GM08714 (cell line): Measurements from ENCODE around the gene FCRL5.
"Not testable (repeated sequence)": the region's sequence is repeated elsewhere in the genome, so short reads cannot be mapped to it uniquely, and the experiment has no call there.

ENCODE experiments used
- H3K4me3 ChIP-seq: fragments of 200-500 bp; sonication (Bioruptor generic); 2 replicates; pipeline ENCODE4 v1.5.1; 2014; ENCODE audit warnings: mild to moderate bottlenecking, low read length, inconsistent platforms
- ZNF274 ChIP-seq: IDR thresholded peaks from 2 replicates; pipeline ENCODE4 v1.6.1; 2012; ENCODE audit warnings: mild to moderate bottlenecking, low read depth, low read length

FCRL5 gene

DNA sequence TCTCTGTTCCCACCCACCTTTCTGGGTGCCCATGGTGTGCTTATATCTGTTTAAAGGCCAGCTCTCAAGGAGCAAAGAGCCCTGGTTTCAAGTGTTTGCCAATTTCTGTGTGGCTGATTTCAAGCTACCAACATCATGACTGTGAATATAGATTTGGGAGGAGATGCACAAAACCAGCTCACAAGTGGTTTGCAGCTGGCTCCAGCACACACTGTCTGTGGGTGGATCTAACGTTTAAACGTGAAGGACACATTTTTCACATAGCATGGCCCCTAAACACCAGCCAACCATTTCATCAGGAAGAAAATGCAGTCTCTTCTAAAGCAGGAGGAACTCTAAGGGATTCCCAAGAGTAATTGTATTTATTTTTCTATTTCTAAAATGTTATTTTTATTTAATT is 65.2 kb downstream of the FCRL5 start:
- no peak overlapping the region for H3K4me3 ChIP-seq
- no peak for TF ChIP-seq ZNF274

DNA sequence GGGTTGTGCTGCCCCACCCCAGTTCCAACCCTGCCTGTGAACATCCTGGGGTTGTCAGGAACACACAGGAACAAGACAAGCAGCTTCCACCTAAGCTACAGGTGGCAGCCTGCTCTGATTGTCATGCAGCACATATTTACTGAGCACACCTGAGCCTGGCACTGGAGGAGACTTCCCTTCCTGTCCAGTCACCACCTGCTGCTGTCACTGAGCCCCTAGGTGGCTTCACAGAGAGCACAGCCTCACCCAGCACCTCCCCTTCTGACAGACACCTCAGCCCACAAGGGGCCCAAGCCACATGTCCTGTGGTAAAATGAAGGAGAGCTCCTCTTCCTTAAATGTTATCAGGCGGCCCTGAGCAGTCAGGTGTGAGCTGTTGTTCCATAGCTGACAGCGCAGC is 65.9 kb downstream of the FCRL5 start:
- H3K4me3 ChIP-seq, result not testable (repeated sequence)

- TF ChIP-seq ZNF274, result no peak
- no peak overlapping the region for H3K4me3 ChIP-seq
Measured at GRCh38 chr1:157485793-157486192, 66.5 kb downstream of the FCRL5 start.

DNA sequence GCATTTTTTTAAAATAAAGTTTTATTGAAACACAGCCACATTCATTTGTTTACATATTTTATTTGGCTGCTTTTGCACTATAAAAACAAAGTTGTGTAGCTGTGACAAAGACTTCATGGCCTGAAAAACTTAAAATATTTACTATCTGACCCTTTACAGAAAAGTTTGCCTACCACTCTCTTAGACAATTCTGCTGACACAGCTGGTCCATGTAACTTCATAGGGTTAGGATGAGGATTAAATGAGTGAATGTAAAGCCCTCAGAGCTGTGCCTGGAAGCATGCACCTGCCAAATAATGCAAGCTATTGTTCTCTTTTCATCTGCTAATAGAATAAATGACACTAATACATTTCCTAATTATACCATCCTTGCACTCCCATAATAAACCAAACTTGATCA is 67.7 kb downstream of the FCRL5 start:
- no peak for TF ChIP-seq ZNF274
- H3K4me3 ChIP-seq, result no peak overlapping the region

- TF ChIP-seq ZNF274, result no peak
- no peak overlapping the region for H3K4me3 ChIP-seq
Measured at GRCh38 chr1:157483635-157484034, 68.7 kb downstream of the FCRL5 start.

GRCh38 chr1:157482717-157483116 is 69.6 kb downstream of the FCRL5 start:
- TF ChIP-seq ZNF274, result no peak

DNA sequence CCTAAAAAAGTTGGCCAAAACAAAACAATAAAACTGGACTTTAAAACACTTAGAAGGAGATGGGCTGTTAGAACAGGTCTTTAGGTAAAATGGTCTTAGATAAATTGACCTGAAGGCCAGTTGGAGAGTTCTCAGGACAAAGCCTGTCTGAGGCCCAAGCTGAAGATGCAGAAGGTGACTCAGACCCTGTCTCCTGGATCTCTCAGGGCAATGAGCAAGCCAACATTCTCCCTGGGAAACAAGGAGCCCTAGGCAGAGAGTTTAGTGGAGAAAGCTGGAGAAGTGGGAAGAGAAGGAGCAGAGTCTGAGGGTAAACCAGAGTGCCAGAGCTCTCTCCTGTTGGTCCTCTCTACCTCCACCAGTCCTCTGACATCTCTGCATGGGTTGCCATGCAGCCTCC is 70.1 kb downstream of the FCRL5 start:
- no peak for TF ChIP-seq ZNF274

More at GRCh38 chr1:157482717-157483116, 69.6 kb downstream of the FCRL5 start:
- no peak overlapping the region for H3K4me3 ChIP-seq

GRCh38 chr1:157478030-157478429 is 74.3 kb downstream of the FCRL5 start:
- no peak for TF ChIP-seq ZNF274
- H3K4me3 ChIP-seq, result no peak overlapping the region

More for the DNA sequence above, 70.1 kb downstream of the FCRL5 start:
- H3K4me3 ChIP-seq, result no peak overlapping the region

GRCh38 chr1:157477419-157477818 is 74.9 kb downstream of the FCRL5 start:
- TF ChIP-seq ZNF274, result no peak
- no peak overlapping the region for H3K4me3 ChIP-seq

GRCh38 chr1:157472959-157473358 is 79.4 kb downstream of the FCRL5 start:
- H3K4me3 ChIP-seq, result no peak overlapping the region
- no peak for TF ChIP-seq ZNF274

DNA sequence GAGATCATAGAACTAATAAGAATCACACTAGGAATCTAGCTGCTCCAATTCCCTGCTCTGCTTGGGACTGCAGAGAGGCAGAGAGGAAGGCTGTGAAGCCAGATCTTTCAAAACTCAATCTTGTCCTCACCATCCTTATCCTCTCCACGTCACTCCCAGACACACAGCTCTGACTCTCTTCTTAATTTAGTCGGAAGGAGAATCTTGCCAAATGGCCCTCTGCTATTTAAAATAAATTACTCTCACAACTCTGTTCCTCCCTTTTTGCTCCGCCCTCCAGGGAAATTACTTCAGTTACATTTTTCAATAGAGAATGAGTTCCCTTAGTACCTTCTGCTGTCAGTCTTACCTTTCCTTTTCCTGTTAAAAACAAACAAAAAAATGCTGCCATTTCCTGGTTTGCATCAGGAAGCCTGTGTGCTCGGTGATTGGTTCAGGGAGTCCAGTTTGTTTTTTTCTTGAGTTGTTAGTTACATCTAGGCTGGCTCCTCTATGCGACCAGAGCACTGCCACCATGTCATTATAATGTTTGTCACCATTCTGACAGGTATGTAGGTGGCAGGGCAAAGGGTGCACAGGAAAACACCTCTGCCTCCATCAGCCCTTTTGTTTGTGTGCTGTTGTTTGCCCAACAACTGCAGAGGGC is 80.1 kb downstream of the FCRL5 start:
- TF ChIP-seq ZNF274, result no peak

GRCh38 chr1:157471531-157471930 is 80.8 kb downstream of the FCRL5 start:
- no peak overlapping the region for H3K4me3 ChIP-seq
- no peak for TF ChIP-seq ZNF274

More for the DNA sequence above, 80.1 kb downstream of the FCRL5 start:
- no peak overlapping the region for H3K4me3 ChIP-seq

DNA sequence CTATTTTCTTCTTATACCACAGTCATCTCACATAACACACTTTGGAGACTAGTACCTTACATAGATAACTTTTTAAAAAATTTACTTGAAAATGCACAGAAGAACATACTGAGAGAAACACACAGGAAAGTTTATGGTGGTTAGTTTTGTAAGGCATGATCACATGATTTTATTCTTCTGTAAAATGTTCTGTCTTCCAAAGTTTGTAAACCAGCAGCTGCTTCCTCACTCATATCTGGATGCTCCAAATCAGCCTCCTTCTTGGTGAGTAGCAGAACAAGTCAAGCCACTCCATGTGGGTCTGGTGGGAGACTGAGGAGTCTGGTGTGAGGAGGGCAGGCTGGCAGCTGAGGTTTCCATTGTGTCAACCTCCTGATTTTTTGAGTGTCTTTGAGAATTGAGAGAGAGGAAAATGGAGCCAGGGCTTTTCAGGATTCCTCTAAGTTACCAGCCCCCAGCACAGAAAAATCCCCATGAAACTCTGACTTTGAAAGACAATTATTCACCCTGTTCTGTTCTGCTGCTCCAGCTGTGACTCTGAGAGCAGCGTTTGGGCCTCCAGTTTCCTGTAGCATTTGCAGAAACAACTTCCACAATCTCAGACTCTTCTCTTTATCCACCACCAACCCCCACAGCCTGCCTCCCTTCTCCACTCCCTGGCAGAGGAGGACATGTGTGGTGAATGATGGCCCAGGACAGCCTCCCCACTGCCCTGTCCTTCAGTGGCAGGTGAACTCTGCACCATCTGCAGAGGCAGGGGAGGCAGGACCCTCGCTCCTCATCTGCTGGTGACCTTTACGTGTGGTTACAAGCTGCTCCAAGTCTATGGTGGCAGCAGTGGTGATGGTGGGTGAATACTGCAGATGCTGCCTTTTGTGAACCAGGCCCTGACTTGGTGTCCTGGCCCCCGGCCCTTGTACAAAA is 82.3 kb downstream of the FCRL5 start:
- no peak overlapping the region for H3K4me3 ChIP-seq
- TF ChIP-seq ZNF274, result no peak

- no peak for TF ChIP-seq ZNF274
Measured at GRCh38 chr1:157469300-157469699, 83.0 kb downstream of the FCRL5 start.

GRCh38 chr1:157466011-157466410 is 86.3 kb downstream of the FCRL5 start:
- TF ChIP-seq ZNF274, result no peak
- no peak overlapping the region for H3K4me3 ChIP-seq

More at GRCh38 chr1:157469300-157469699, 83.0 kb downstream of the FCRL5 start:
- H3K4me3 ChIP-seq, result no peak overlapping the region
